Upper lobe of left lung (tissue), 6 donors: ENCODE results near the gene LRRC10B. TPM values are rescaled to one million over a fixed set of nuclear protein-coding genes. Genes with fewer than 3 reads are reported as not detected.
A peak's percentile ranks its signal among the peaks of the same experiment; 100 is the strongest.

Source experiments
- ATAC-seq, 2 donors: fragments of 200-7000 bp; cut with Tn5 transposase; one replicate each; pipeline ENCODE4 v1.9.1; 2022; ENCODE audit warnings: mild to moderate bottlenecking in 2 of 2, moderate library complexity in 2 of 2; ENCODE audit not compliant: low FRiP score in 2 of 2
- DNase-seq, 2 donors: peaks; one replicate each; pipeline ENCODE4 v3.0.0-alpha.2; 2019 to 2020
- H3K27ac ChIP-seq, 4 donors: fragments of 200-600 bp; sonication (generic); one replicate each; pipeline ENCODE4 v1.5.1; 2016 to 2019
- H3K27me3 ChIP-seq, 4 donors: fragments of 200-600 bp; sonication (generic); one replicate each; pipeline ENCODE4 v1.5.1; 2017 to 2019
- H3K36me3 ChIP-seq, 4 donors: fragments of 200-600 bp; sonication (generic); one replicate each; pipeline ENCODE4 v1.5.1; 2016 to 2019
- H3K4me1 ChIP-seq, 4 donors: fragments of 200-600 bp; sonication (generic); one replicate each; pipeline ENCODE4 v1.5.1; 2018 to 2019
- H3K4me3 ChIP-seq, 4 donors: fragments of 200-600 bp; sonication (generic); one replicate each; pipeline ENCODE4 v1.5.1; 2017 to 2019; ENCODE audit warnings: mild to moderate bottlenecking in 2 of 4, moderate library complexity in 1 of 4
- H3K9me3 ChIP-seq, 4 donors: fragments of 200-600 bp; sonication (generic); one replicate each; pipeline ENCODE4 v1.5.1; 2018 to 2019
- CTCF ChIP-seq, 6 experiments: fragments of 450-650 bp in 4 of 6; fragments of 200-600 bp in 2 of 6; sonication (generic) in 2 of 6; IDR thresholded peaks; one replicate each; pipeline ENCODE4 v1.5.1; 2016 to 2019; ENCODE audit warnings: antibody characterized with exemption in 6 of 6
- EP300 ChIP-seq, 4 donors: sonication (generic); formaldehyde crosslinking; IDR thresholded peaks; one replicate each; pipeline ENCODE4 v1.5.1; 2017; ENCODE audit warnings: antibody characterized with exemption in 4 of 4, control low read depth in 2 of 4
- POLR2A ChIP-seq, 4 donors: fragments of 450-650 bp; IDR thresholded peaks; one replicate each; pipeline ENCODE4 v1.5.1; 2016 to 2017; ENCODE audit warnings: antibody characterized with exemption in 4 of 4, mild to moderate bottlenecking in 2 of 4
- POLR2AphosphoS5 ChIP-seq, 2 donors: sonication (generic); formaldehyde crosslinking; IDR thresholded peaks; one replicate each; pipeline ENCODE4 v1.5.1; 2017; ENCODE audit warnings: antibody characterized with exemption in 2 of 2
- WGBS, 2 donors: methylation state at CpG; one replicate each; pipeline ENCODE4 v1.1.5; 2017 to 2018; 5-methylcytosine and 5-hydroxymethylcytosine counted together
- total RNA-seq, 6 donors: library from RNA; depleted of rRNA in 4 of 6; stranded (reverse); fragments of >200 nt in 4 of 6; gene quantifications; one replicate each; pipeline versions ENCODE4 v1.1.0 to v1.2.1, GENCODE V29; 2016 to 2021
- donor health status: DM: no; HTN: no; CAD: no; lungs with moderate emphysema.
- donor health status: DM: no; HTN: yes; CAD: no; lungs with severe emphysema.

The LRRC10B gene
- total RNA-seq, 6 donors from 2014 or later = 0.31 to 24.2 (median 8.5) TPM

GRCh38 chr11:61513143-61513765, 4.7 kb downstream of the LRRC10B start:
- 71 to 79% methylated on average over 8 to 11 of the region's 11 CpGs for WGBS, 2 donors
- DNase-seq (peak in 1 of 2 donors; percentile 53), ATAC-seq (no peak)
- Histone ChIP-seq H3K27me3 (peaks cover 0 to 28% (median 20%) of the 10 kb centered on the region in 4 donors), H3K4me3 (no peak overlapping the region), H3K9me3 (no peaks in the 10 kb centered on the region), H3K27ac (no peak overlapping the region), H3K36me3 (no peaks in the 10 kb centered on the region), H3K4me1 (peaks cover 15 to 31% (median 24%) of the 10 kb centered on the region in 4 donors)
- TF ChIP-seq CTCF (IDR thresholded peaks at IDR 0.05) (no peak), EP300 (IDR thresholded peaks at IDR 0.05) (no peak), POLR2AphosphoS5 (IDR thresholded peaks at IDR 0.05) (no peak), POLR2A (IDR thresholded peaks at IDR 0.05) (no peak)

- no peak overlapping the region for H3K4me3 ChIP-seq
- H3K36me3 ChIP-seq = no peaks in the 10 kb centered on the region
- WGBS, 2 donors = 78 to 82% methylated on average over 9 to 11 of the region's 11 CpGs
- H3K27me3 ChIP-seq = peaks cover 0 to 19% (median 15%) of the 10 kb centered on the region in 4 donors
- peak in 1 of 2 donors; percentile 57 for DNase-seq
- TF ChIP-seq POLR2AphosphoS5 (IDR thresholded peaks at IDR 0.05) (no peak), CTCF (IDR thresholded peaks at IDR 0.05) (no peak), POLR2A (IDR thresholded peaks at IDR 0.05) (no peak), EP300 (IDR thresholded peaks at IDR 0.05) (no peak)
- H3K9me3 ChIP-seq = no peaks in the 10 kb centered on the region
- no peak for ATAC-seq
- peaks cover 7 to 23% (median 15%) of the 10 kb centered on the region in 4 donors for H3K4me1 ChIP-seq
- H3K27ac ChIP-seq = no peak overlapping the region
Observed at GRCh38 chr11:61514050-61514917, 5.7 kb downstream of the LRRC10B start.

GRCh38 chr11:61515686-61516085, 7.1 kb downstream of the LRRC10B start:
- no peak overlapping the region for H3K27ac ChIP-seq
- 78 to 84% methylated on average over 8 to 10 of the region's 10 CpGs for WGBS, 2 donors
- no peak for ATAC-seq
- no peaks in the 10 kb centered on the region for H3K36me3 ChIP-seq
- no peak for TF ChIP-seq CTCF (IDR thresholded peaks at IDR 0.05)
- no peak for TF ChIP-seq POLR2AphosphoS5 (IDR thresholded peaks at IDR 0.05)
- TF ChIP-seq EP300 (IDR thresholded peaks at IDR 0.05) = no peak
- no peak for TF ChIP-seq POLR2A (IDR thresholded peaks at IDR 0.05)
- no peak overlapping the region for H3K4me3 ChIP-seq
- H3K27me3 ChIP-seq = peaks cover 0 to 6% (median 2%) of the 10 kb centered on the region in 4 donors
- peaks cover 0 to 15% (median 9%) of the 10 kb centered on the region in 4 donors for H3K4me1 ChIP-seq
- no peaks in the 10 kb centered on the region for H3K9me3 ChIP-seq
- DNase-seq = no peak

- H3K36me3 ChIP-seq = no peaks in the 10 kb centered on the region
- DNase-seq (no peak), ATAC-seq (peak in 1 of 2 donors; percentile 3)
- H3K4me1 ChIP-seq = peaks cover 0 to 15% (median 9%) of the 10 kb centered on the region in 4 donors
- H3K27me3 ChIP-seq = peaks cover 0 to 3% (median 0%) of the 10 kb centered on the region in 4 donors
- no peak overlapping the region for H3K4me3 ChIP-seq
- no peaks in the 10 kb centered on the region for H3K9me3 ChIP-seq
- 35 to 47% methylated on average over 16 to 22 of the region's 22 CpGs for WGBS, 2 donors
- no peak overlapping the region for H3K27ac ChIP-seq
- no peak for TF ChIP-seq EP300 (IDR thresholded peaks at IDR 0.05)
- TF ChIP-seq POLR2A (IDR thresholded peaks at IDR 0.05) = no peak
- no peak for TF ChIP-seq POLR2AphosphoS5 (IDR thresholded peaks at IDR 0.05)
- TF ChIP-seq CTCF (IDR thresholded peaks at IDR 0.05) = no peak
Observed at GRCh38 chr11:61516191-61516590, 7.6 kb downstream of the LRRC10B start.
